GM23338 (cell line): Measurements from ENCODE around the gene UNC45A. TPM values are rescaled to one million over a fixed set of nuclear protein-coding genes. Genes with fewer than 3 reads are reported as not detected.

ENCODE experiments used
- ATAC-seq: fragments of 200-7000 bp; cut with Tn5 transposase; 3 replicates; pipeline ENCODE4 v1.9.1; 2020
- DNase-seq: peaks from one replicate; pipeline ENCODE4 v3.0.0-alpha.2; 2015; ENCODE audit warnings: low spot score
- H2AFZ ChIP-seq: fragments of 200-600 bp; sonication (generic); 2 replicates; pipeline ENCODE4 v1.8.0; 2016; ENCODE audit warnings: antibody characterized with exemption, mild to moderate bottlenecking, moderate library complexity
- H3F3A ChIP-seq: fragments of 200-600 bp; sonication (generic); replicated peaks from 2 replicates; pipeline ENCODE4 v1.8.0; 2017; ENCODE audit warnings: antibody characterized with exemption, mixed run types, low read depth
- H3K27ac ChIP-seq: fragments of 200-600 bp; sonication (generic); 2 replicates; pipeline ENCODE4 v1.6.1; 2016; ENCODE audit warnings: low read depth
- H3K27me3 ChIP-seq: fragments of 200-600 bp; sonication (generic); 2 replicates; pipeline ENCODE4 v1.8.0; 2016; ENCODE audit warnings: mild to moderate bottlenecking, mixed run types, moderate library complexity; ENCODE audit not compliant: insufficient read depth
- H3K36me3 ChIP-seq: fragments of 200-600 bp; sonication (generic); 2 replicates; pipeline ENCODE4 v1.8.0; 2016; ENCODE audit warnings: mild to moderate bottlenecking; ENCODE audit not compliant: insufficient read depth
- H3K4me1 ChIP-seq: fragments of 200-600 bp; sonication (generic); 2 replicates; pipeline ENCODE4 v1.8.0; 2016; ENCODE audit warnings: mild to moderate bottlenecking, moderate library complexity; ENCODE audit not compliant: insufficient read depth
- H3K4me2 ChIP-seq: fragments of 200-600 bp; sonication (generic); 2 replicates; pipeline ENCODE4 v1.7.1; 2017; ENCODE audit warnings: mixed run types
- H3K4me3 ChIP-seq: fragments of 200-600 bp; sonication (generic); 2 replicates; pipeline ENCODE4 v1.6.1; 2016; ENCODE audit warnings: mixed run types
- H3K79me2 ChIP-seq: fragments of 200-600 bp; sonication (generic); replicated peaks from 2 replicates; pipeline ENCODE4 v1.8.0; 2017; ENCODE audit warnings: mild to moderate bottlenecking; ENCODE audit not compliant: insufficient read depth
- H3K9me2 ChIP-seq: fragments of 200-600 bp; sonication (generic); 2 replicates; pipeline ENCODE4 v1.8.0; 2017; ENCODE audit not compliant: insufficient read depth
- H4K20me1 ChIP-seq: fragments of 200-600 bp; sonication (generic); replicated peaks from 2 replicates; pipeline ENCODE4 v1.8.0; 2017; ENCODE audit warnings: mild to moderate bottlenecking; ENCODE audit not compliant: insufficient read depth
- H3K27ac Mint-ChIP-seq: 2 replicates; pipeline ENCODE4 v1.8.0; 2020; ENCODE audit warnings: inconsistent platforms, mild to moderate bottlenecking, moderate library complexity, mixed read lengths
- H3K27me3 Mint-ChIP-seq: 3 replicates; pipeline ENCODE4 v1.8.0; 2022; ENCODE audit warnings: low read depth, mild to moderate bottlenecking, moderate library complexity, mixed read lengths, inconsistent platforms; ENCODE audit not compliant: insufficient read depth, poor library complexity
- H3K36me3 Mint-ChIP-seq: 3 replicates; pipeline ENCODE4 v1.8.0; 2021; ENCODE audit warnings: low read depth, mild to moderate bottlenecking, inconsistent platforms, moderate library complexity, mixed read lengths
- H3K4me1 Mint-ChIP-seq: 3 replicates; pipeline ENCODE4 v1.8.0; 2020; ENCODE audit warnings: mild to moderate bottlenecking, inconsistent platforms, mixed read lengths
- H3K4me3 Mint-ChIP-seq: 3 replicates; pipeline ENCODE4 v1.8.0; 2021; ENCODE audit warnings: moderate library complexity, mild to moderate bottlenecking, inconsistent platforms, mixed read lengths
- H3K9me3 Mint-ChIP-seq: 3 replicates; pipeline ENCODE4 v1.8.0; 2020; ENCODE audit warnings: moderate library complexity, mild to moderate bottlenecking, inconsistent platforms, mixed read lengths
- CREB1 ChIP-seq: fragments of 250-450 bp; sonication (Bioruptor Pico); IDR thresholded peaks from 2 replicates; pipeline ENCODE4 v1.5.0; 2020; ENCODE audit warnings: low read depth, mild to moderate bottlenecking, moderate library complexity
- EZH2 ChIP-seq: fragments of 200-600 bp; sonication (generic); IDR thresholded peaks from one replicate; pipeline ENCODE4 v1.8.0; 2017; ENCODE audit warnings: antibody characterized with exemption, mild to moderate bottlenecking, low read depth; ENCODE audit not compliant: unreplicated experiment
- EZH2phosphoT487 ChIP-seq: fragments of 200-600 bp; sonication (generic); IDR thresholded peaks from one replicate; pipeline ENCODE4 v1.8.1; 2018; ENCODE audit warnings: antibody characterized with exemption; ENCODE audit not compliant: unreplicated experiment
- JUNB ChIP-seq: IDR thresholded peaks from one replicate; pipeline ENCODE4 v1.6.1; 2016; ENCODE audit warnings: antibody characterized with exemption; ENCODE audit not compliant: unreplicated experiment
- NANOG ChIP-seq: IDR thresholded peaks from 2 replicates; pipeline ENCODE4 v1.6.1; 2016; ENCODE audit warnings: antibody characterized with exemption, borderline replicate concordance
- POLR2AphosphoS5 ChIP-seq: IDR thresholded peaks from 2 replicates; pipeline ENCODE4 v1.6.1; 2016; ENCODE audit warnings: antibody characterized with exemption, low read depth
- STAT1 ChIP-seq: IDR thresholded peaks from one replicate; pipeline ENCODE4 v1.6.1; 2016; ENCODE audit warnings: antibody characterized with exemption; ENCODE audit not compliant: unreplicated experiment
- ZNF114 ChIP-seq: fragments of 250-450 bp; sonication (Bioruptor Pico); IDR thresholded peaks from 2 replicates; pipeline ENCODE4 v1.5.0; 2020; ENCODE audit warnings: mild to moderate bottlenecking, moderate library complexity
- ZNF331 ChIP-seq: fragments of 250-450 bp; sonication (Bioruptor Pico); IDR thresholded peaks from 2 replicates; pipeline ENCODE4 v1.5.0; 2020; ENCODE audit warnings: low read depth, mild to moderate bottlenecking, moderate library complexity
- polyA plus RNA-seq: library from polyadenylated mRNA; unstranded; fragments of >200 nt; fragmentation: Nextera tagmentation; extraction: Ambion mirVana; gene quantifications from 2 replicates; pipeline ENCODE4 v1.2.1, GENCODE V29; 2016
- total RNA-seq: library from RNA; depleted of rRNA; stranded (reverse); fragments of >200 nt; shearing (Covaris generic); gene quantifications from 2 replicates; pipeline ENCODE4 v1.2.3, GENCODE V29; 2014
- TF ChIP-seq, protein P1 (sequence below): fragments of 250-450 bp; sonication (Bioruptor Pico); IDR thresholded peaks from 2 replicates; pipeline ENCODE4 v1.5.0; 2020; ENCODE audit warnings: mild to moderate bottlenecking, moderate library complexity
- TF ChIP-seq, protein P2 (sequence below): IDR thresholded peaks from one replicate; pipeline ENCODE4 v1.6.1; 2018; ENCODE audit warnings: antibody characterized with exemption; ENCODE audit not compliant: unreplicated experiment
- TF ChIP-seq, protein P3 (sequence below), 2 experiments: fragments of 200-600 bp in 1 of 2; sonication (generic) in 1 of 2; conservative IDR thresholded peaks; 2 replicates each; pipeline versions ENCODE4 v1.5.1 to v1.6.1; 2016 to 2017; ENCODE audit warnings: antibody characterized with exemption in 2 of 2, low read depth in 2 of 2, mild to moderate bottlenecking in 2 of 2, moderate library complexity in 1 of 2
- TF ChIP-seq, protein P4 (sequence below): IDR thresholded peaks from 2 replicates; pipeline ENCODE4 v1.6.1; 2016; ENCODE audit warnings: antibody characterized with exemption

UNC45A gene
- total and polyA plus RNA-seq, 2 experiments from 2014 or later, result 40.2 to 86.8 TPM

DNA sequence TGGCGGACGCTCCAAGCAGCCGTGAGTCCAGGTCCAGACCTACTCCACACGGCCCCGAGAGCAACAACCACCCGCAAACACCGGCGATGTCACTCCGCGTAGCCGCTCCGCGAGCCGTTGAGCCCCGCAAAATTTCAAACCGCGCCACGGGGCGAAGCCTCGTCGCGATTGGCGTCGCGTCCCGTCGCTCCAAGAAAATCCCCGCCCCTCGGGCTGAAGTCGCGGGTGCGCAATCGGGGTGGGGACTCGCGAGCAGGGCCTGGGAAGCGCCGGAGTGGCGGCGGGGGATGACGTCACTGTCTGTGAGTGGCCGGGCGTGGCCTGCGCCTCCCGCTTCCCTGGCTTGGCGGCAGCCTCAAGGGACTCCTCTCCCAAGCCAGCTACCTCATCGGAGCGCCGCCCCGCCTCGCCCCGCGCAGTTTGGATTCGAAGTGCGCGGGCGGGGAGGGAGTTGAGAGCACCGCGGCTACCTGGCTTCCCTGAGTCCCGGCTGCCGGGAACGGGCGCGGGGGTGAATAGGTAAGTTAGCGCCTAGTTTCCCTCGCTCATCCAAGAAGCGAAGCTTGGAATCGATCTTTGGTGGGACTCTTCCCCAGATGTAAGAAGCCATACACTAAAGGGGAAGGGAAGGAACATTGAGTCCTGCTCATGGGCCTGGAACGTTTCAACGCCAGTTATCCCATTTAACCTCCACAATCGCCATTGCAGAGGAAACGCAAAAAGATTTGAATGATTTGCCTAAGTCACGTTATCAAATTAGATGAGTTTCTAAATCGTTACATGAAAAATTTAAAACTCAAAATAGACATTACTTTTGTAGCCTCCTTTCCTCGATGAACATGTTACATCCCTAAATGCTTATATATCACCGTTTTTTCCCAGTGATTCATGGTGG, 59.6 kb downstream of the UNC45A start, which contains the start of gene PRC1:
TSS of gene PRC1 (minus strand) at position 119 of the 895 bp plus-strand sequence. CDS start at position 1, 118 bp downstream.
- Histone ChIP-seq H3K4me1 (peaks cover 11% of the 10 kb centered on the region; the same call in 1 of the 2 replicates), H3K9me2 (no peaks in the 10 kb centered on the region), H3K27ac (peak within 1 kb of the TSS; percentile 95), H3K36me3 (peaks cover 8% of the 10 kb centered on the region; the same call in 1 of the 2 replicates), H3K27me3 (no peaks in the 10 kb centered on the region), H2AFZ (peak within 1 kb of the TSS; percentile 84; the same call in 1 of the 2 replicates), H4K20me1 (peaks cover 21% of the 10 kb centered on the region), H3F3A (peaks cover 4% of the 10 kb centered on the region; the same call in 1 of the 2 replicates), H3K79me2 (peaks cover 60% of the 10 kb centered on the region), H3K4me2 (peak within 1 kb of the TSS; percentile 85), H3K4me3 (peak within 1 kb of the TSS; percentile 65)
- Mint-ChIP-seq H3K27ac (peak within 1 kb of the TSS; percentile 99), H3K9me3 (no peaks in the 10 kb centered on the region; the same call in 2 of the 3 replicates), H3K4me1 (peaks cover 15% of the 10 kb centered on the region), H3K36me3 (peaks cover 31% of the 10 kb centered on the region), H3K27me3 (peaks cover 8% of the 10 kb centered on the region), H3K4me3 (peak within 1 kb of the TSS; percentile 99)
- TF ChIP-seq, protein P1, sequence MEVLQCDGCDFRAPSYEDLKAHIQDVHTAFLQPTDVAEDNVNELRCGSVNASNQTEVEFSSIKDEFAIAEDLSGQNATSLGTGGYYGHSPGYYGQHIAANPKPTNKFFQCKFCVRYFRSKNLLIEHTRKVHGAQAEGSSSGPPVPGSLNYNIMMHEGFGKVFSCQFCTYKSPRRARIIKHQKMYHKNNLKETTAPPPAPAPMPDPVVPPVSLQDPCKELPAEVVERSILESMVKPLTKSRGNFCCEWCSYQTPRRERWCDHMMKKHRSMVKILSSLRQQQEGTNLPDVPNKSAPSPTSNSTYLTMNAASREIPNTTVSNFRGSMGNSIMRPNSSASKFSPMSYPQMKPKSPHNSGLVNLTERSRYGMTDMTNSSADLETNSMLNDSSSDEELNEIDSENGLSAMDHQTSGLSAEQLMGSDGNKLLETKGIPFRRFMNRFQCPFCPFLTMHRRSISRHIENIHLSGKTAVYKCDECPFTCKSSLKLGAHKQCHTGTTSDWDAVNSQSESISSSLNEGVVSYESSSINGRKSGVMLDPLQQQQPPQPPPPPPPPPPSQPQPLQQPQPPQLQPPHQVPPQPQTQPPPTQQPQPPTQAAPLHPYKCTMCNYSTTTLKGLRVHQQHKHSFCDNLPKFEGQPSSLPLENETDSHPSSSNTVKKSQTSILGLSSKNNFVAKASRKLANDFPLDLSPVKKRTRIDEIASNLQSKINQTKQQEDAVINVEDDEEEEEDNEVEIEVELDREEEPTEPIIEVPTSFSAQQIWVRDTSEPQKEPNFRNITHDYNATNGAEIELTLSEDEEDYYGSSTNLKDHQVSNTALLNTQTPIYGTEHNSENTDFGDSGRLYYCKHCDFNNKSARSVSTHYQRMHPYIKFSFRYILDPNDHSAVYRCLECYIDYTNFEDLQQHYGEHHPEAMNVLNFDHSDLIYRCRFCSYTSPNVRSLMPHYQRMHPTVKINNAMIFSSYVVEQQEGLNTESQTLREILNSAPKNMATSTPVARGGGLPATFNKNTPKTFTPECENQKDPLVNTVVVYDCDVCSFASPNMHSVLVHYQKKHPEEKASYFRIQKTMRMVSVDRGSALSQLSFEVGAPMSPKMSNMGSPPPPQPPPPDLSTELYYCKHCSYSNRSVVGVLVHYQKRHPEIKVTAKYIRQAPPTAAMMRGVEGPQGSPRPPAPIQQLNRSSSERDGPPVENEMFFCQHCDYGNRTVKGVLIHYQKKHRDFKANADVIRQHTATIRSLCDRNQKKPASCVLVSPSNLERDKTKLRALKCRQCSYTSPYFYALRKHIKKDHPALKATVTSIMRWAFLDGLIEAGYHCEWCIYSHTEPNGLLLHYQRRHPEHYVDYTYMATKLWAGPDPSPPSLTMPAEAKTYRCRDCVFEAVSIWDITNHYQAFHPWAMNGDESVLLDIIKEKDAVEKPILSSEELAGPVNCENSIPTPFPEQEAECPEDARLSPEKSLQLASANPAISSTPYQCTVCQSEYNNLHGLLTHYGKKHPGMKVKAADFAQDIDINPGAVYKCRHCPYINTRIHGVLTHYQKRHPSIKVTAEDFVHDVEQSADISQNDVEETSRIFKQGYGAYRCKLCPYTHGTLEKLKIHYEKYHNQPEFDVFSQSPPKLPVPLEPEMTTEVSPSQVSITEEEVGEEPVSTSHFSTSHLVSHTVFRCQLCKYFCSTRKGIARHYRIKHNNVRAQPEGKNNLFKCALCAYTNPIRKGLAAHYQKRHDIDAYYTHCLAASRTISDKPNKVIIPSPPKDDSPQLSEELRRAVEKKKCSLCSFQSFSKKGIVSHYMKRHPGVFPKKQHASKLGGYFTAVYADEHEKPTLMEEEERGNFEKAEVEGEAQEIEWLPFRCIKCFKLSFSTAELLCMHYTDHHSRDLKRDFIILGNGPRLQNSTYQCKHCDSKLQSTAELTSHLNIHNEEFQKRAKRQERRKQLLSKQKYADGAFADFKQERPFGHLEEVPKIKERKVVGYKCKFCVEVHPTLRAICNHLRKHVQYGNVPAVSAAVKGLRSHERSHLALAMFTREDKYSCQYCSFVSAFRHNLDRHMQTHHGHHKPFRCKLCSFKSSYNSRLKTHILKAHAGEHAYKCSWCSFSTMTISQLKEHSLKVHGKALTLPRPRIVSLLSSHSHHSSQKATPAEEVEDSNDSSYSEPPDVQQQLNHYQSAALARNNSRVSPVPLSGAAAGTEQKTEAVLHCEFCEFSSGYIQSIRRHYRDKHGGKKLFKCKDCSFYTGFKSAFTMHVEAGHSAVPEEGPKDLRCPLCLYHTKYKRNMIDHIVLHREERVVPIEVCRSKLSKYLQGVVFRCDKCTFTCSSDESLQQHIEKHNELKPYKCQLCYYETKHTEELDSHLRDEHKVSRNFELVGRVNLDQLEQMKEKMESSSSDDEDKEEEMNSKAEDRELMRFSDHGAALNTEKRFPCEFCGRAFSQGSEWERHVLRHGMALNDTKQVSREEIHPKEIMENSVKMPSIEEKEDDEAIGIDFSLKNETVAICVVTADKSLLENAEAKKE, result no peak
- no peak for TF ChIP-seq STAT1
- peak; percentile 98 for TF ChIP-seq CREB1 (CRISPR knock-in tag)
- no peak for TF ChIP-seq EZH2
- no peak for TF ChIP-seq NANOG
- TF ChIP-seq, protein P2, sequence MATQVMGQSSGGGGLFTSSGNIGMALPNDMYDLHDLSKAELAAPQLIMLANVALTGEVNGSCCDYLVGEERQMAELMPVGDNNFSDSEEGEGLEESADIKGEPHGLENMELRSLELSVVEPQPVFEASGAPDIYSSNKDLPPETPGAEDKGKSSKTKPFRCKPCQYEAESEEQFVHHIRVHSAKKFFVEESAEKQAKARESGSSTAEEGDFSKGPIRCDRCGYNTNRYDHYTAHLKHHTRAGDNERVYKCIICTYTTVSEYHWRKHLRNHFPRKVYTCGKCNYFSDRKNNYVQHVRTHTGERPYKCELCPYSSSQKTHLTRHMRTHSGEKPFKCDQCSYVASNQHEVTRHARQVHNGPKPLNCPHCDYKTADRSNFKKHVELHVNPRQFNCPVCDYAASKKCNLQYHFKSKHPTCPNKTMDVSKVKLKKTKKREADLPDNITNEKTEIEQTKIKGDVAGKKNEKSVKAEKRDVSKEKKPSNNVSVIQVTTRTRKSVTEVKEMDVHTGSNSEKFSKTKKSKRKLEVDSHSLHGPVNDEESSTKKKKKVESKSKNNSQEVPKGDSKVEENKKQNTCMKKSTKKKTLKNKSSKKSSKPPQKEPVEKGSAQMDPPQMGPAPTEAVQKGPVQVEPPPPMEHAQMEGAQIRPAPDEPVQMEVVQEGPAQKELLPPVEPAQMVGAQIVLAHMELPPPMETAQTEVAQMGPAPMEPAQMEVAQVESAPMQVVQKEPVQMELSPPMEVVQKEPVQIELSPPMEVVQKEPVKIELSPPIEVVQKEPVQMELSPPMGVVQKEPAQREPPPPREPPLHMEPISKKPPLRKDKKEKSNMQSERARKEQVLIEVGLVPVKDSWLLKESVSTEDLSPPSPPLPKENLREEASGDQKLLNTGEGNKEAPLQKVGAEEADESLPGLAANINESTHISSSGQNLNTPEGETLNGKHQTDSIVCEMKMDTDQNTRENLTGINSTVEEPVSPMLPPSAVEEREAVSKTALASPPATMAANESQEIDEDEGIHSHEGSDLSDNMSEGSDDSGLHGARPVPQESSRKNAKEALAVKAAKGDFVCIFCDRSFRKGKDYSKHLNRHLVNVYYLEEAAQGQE, result no peak
- peak; percentile 94 for TF ChIP-seq POLR2AphosphoS5
- TF ChIP-seq, protein P3, sequence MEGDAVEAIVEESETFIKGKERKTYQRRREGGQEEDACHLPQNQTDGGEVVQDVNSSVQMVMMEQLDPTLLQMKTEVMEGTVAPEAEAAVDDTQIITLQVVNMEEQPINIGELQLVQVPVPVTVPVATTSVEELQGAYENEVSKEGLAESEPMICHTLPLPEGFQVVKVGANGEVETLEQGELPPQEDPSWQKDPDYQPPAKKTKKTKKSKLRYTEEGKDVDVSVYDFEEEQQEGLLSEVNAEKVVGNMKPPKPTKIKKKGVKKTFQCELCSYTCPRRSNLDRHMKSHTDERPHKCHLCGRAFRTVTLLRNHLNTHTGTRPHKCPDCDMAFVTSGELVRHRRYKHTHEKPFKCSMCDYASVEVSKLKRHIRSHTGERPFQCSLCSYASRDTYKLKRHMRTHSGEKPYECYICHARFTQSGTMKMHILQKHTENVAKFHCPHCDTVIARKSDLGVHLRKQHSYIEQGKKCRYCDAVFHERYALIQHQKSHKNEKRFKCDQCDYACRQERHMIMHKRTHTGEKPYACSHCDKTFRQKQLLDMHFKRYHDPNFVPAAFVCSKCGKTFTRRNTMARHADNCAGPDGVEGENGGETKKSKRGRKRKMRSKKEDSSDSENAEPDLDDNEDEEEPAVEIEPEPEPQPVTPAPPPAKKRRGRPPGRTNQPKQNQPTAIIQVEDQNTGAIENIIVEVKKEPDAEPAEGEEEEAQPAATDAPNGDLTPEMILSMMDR (conservative IDR thresholded peaks at IDR 0.05; ENCODE audit: low read depth in 2 of 2), result no peak
- no peak for TF ChIP-seq EZH2phosphoT487
- no peak for TF ChIP-seq ZNF331 (CRISPR knock-in tag)
- no peak for TF ChIP-seq JUNB
- TF ChIP-seq, protein P4, sequence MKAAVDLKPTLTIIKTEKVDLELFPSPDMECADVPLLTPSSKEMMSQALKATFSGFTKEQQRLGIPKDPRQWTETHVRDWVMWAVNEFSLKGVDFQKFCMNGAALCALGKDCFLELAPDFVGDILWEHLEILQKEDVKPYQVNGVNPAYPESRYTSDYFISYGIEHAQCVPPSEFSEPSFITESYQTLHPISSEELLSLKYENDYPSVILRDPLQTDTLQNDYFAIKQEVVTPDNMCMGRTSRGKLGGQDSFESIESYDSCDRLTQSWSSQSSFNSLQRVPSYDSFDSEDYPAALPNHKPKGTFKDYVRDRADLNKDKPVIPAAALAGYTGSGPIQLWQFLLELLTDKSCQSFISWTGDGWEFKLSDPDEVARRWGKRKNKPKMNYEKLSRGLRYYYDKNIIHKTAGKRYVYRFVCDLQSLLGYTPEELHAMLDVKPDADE, result no peak; the same call in 1 of the 2 replicates
- no peak for TF ChIP-seq ZNF114
- DNase-seq (peak; percentile 99), ATAC-seq (peak; percentile 96)
